Stimulated activated CD8-positive, alpha-beta memory T cell treated with anti-CD3 and anti-CD28 coated beads, Interleukin-7, amount 100 ng/mL, for 48 hours (primary cell): ENCODE results near the gene TOMM20L.
"Not testable (repeated sequence)": the region's sequence is repeated elsewhere in the genome, so short reads cannot be mapped to it uniquely, and the experiment has no call there.

Experiments used
- DNase-seq, 2 donors: peaks; one replicate each; pipeline ENCODE4 v3.0.0-alpha.2; 2020; ENCODE audit warnings: low read depth in 1 of 2; ENCODE audit errors: extremely low read depth in 1 of 2

TOMM20L gene

DNA sequence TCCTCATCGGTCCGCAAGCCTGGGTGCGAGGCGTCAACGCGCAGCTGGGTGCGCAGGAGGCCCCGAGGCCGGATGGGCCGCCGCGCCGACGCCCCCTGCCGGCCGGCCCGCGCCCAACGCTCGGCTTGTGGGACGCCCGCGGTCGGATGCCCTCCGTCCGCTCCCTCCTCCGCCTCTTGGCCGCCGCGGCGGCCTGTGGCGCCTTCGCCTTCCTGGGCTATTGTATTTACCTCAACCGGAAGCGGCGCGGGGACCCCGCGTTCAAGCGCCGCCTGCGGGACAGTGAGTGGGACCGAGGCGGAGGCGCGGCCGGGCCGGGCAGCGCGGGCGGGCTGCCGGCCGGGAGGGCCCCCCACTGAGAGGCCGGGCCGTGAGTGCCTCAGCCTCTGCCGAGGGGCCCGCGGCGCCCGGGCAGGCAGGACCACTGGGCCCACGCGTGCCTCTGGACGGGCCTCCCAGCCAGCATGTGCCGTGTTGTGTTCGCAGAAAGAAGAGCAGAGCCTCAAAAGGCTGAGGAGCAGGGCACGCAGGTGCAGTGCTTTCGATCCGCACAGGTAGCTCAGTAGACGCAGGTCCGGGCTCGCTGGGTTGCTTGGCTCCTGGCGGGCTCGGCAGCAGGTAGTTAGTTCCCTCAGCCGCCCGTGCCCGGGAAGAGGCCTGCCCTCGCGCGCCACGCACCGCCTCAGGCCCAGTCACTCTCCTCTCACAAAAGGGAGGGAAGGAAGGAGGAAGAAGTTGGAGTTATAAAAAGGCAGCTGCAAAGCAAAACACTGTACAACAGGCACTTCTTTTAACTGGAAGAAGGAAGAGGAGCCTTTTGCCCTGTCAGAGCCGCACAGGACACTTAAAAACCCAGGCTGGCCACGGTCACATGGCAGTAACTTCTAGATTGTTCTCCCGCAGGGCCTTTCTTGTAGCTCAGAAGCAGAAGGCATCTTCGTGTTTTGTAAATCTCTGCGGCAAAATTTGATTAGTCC lies at the start of gene TOMM20L:
TOMM20L (plus strand) TSS at position 119 of the 977 bp plus-strand sequence; CDS start at position 147, 28 bp downstream.
- peak; percentile 51 to 52 for DNase-seq

- no peak for DNase-seq
Observed at GRCh38 chr14:58353516-58354299, 42.0 kb upstream of the TOMM20L start.

GRCh38 chr14:58354808-58355207 lies 40.9 kb upstream of the TOMM20L start:
- DNase-seq: no peak

DNA sequence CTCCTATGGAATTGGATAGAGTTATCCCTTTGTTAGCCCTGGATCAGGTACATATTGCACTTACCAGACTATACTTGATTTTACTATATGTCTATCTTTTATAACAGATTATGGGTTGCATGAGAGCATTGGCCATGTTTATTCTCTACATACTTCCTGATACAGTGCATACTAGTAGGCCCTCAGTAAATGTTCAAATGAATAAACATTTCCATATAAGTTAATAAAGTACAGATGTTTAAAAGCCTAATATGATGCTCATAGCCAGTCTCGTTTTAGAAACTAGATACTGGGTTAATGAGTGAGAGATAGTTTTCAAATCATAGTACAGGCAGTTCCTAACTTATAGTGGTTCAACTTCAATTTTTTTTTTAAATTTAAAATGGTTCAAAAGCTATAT lies 39.5 kb upstream of the TOMM20L start:
- DNase-seq: no peak

- not testable (repeated sequence) for DNase-seq
Observed at GRCh38 chr14:58362272-58362671, 33.5 kb upstream of the TOMM20L start.

- DNase-seq: no peak
Observed at GRCh38 chr14:58362798-58363412, 32.8 kb upstream of the TOMM20L start.

DNA sequence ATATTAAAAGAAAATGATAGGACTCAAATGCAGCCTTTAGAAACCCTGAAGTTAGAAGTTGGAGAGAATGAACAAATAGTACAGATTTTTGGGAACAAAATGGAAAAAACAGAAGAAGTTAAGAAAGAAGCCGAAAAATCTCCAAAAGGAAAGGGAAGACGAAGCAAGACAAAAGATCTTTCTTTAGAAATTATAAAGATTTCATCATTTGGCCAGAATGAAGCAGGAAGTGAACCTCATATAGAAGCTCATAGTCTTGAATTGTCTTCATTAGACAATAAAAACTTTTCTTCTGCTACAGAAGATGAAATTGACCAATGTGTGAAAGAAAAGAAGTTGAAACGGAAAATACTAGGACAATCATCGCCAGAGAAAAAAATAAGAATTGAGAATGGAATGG lies 31.4 kb upstream of the TOMM20L start:
- no peak for DNase-seq

GRCh38 chr14:58367296-58367695 lies 28.4 kb upstream of the TOMM20L start:
- DNase-seq: no peak

GRCh38 chr14:58368956-58369355 lies 26.8 kb upstream of the TOMM20L start:
- no peak for DNase-seq

GRCh38 chr14:58376791-58377190 lies 18.9 kb upstream of the TOMM20L start:
- DNase-seq: no peak

GRCh38 chr14:58390830-58391229 lies 4.9 kb upstream of the TOMM20L start:
- DNase-seq: no peak

- no peak for DNase-seq
Observed at GRCh38 chr14:58395562-58395811, 243 bp upstream of the TOMM20L start.

- no peak for DNase-seq
Observed at GRCh38 chr14:58397156-58397555, 1.4 kb downstream of the TOMM20L start.

GRCh38 chr14:58398495-58398894 lies 2.8 kb downstream of the TOMM20L start:
- DNase-seq: no peak

DNA sequence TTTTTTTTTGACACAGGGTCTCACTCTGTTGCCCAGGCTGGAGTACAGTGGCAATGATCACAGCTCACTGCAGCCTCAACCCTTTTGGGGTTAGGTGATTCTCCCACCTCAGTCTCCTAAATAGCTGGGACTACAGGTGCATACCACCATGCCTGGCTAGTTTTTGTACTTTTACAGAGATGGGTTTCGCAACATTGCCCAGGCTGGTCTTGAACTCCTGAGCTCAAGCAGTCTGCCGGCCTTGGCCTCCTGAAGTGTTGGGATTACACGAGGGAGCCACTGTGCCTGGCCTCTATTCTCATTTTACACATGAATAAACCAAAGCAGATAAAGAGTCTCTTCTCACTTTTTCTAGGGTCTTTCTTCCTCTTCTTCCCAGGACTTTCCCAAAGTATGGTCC lies 3.2 kb downstream of the TOMM20L start:
- no peak for DNase-seq

- no peak for DNase-seq
Observed at GRCh38 chr14:58401587-58401986, 5.9 kb downstream of the TOMM20L start.

DNA sequence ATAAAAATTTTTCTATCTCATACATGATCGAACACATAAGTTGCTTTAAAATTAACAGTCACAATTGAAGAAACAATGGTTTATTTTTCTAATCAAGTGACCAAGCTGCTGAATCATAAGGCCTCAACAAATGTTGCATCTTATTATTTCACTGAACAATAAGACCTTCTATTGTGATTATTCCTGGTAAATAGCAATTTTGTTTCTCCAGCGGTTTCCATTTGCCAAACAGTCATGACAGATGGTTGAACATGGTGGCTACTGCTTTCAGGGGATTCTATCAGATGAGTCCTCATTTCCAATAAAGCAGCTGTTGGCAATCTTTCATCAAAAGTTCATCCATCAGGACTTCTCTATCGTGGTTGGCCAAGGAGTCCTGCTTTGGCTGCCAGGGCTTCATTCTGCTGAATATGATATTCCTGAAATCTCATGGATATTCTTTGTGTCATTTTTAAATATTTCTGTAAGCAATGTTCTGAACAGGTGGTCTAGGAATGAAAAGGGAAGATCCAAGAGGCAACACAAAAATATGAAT lies 13.0 kb downstream of the TOMM20L start:
- DNase-seq: no peak

DNA sequence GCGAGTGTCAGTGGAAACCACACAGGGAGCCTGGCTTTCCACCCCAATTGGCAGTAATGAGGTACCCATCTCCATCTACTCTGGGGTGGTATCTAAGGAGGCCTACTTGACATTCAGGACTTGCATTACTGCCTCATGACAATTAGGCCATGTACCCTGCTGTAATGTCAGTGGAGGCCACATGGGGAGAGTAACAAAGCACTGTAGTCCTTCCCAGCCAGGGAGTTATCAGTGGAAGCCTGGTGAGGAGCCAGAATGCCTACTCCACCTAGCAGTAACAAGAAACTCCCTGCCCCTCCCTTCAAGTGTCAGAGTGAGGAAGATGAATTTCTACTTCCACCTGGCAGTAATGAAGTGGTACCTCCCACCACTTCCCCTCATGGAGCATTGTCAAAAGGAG lies 19.1 kb downstream of the TOMM20L start:
- no peak for DNase-seq

GRCh38 chr14:58415636-58416547 lies 20.2 kb downstream of the TOMM20L start:
- DNase-seq: no peak

DNA sequence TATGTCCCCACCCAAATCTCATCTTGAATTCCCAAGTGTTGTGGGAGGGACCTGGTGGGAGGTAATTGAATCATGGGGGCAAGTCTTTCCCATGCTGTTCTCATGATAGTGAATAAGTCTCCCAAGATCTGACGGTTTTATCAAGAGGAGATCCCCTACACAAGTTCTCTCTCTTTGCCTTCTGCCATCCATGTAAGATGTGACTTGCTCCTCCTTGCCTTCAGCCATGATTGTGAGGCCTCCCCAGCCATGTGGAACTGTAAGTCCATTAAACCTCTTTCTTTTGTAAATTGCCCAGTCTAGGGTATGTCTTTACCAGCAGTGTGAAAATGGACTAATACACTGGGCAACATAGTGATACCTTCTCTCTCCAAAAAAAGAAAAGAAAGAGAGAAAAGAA lies 21.2 kb downstream of the TOMM20L start:
- DNase-seq: not testable (repeated sequence)
